Activated T-helper 1 cell treated with Interleukin-2 at 50 U/mL for 16 hours (primary cell): ENCODE measurements around the gene SLCO2A1.

Experiments
- DNase-seq: peaks from one replicate; pipeline ENCODE4 v3.0.0-alpha.2; 2020; ENCODE audit warnings: low read depth

The SLCO2A1 gene

GRCh38 chr3:134060561-134061385 is 31.0 kb upstream of the SLCO2A1 start:
- DNase-seq = no peak

- DNase-seq = no peak
Measured at GRCh38 chr3:134059671-134060560, 30.2 kb upstream of the SLCO2A1 start.

- DNase-seq = no peak
Measured at GRCh38 chr3:134059035-134059601, 29.4 kb upstream of the SLCO2A1 start.

- DNase-seq = no peak
Measured at GRCh38 chr3:134057654-134058110, 28.0 kb upstream of the SLCO2A1 start.

- DNase-seq = no peak
Measured at GRCh38 chr3:134057006-134057653, 27.4 kb upstream of the SLCO2A1 start.

GRCh38 chr3:134056464-134056891 is 26.8 kb upstream of the SLCO2A1 start:
- DNase-seq = no peak

- no peak for DNase-seq
Measured at GRCh38 chr3:134055661-134056060, 25.9 kb upstream of the SLCO2A1 start.

- DNase-seq = no peak
Measured at GRCh38 chr3:134054881-134055280, 25.2 kb upstream of the SLCO2A1 start.

- DNase-seq = no peak
Measured at GRCh38 chr3:134054231-134054630, 24.5 kb upstream of the SLCO2A1 start.

- no peak for DNase-seq
Measured at GRCh38 chr3:134052370-134052769, 22.6 kb upstream of the SLCO2A1 start.

GRCh38 chr3:134049676-134050075 is 20.0 kb upstream of the SLCO2A1 start:
- no peak for DNase-seq

GRCh38 chr3:134048278-134048996 is 18.7 kb upstream of the SLCO2A1 start:
- DNase-seq = no peak

- no peak for DNase-seq
Measured at GRCh38 chr3:134044459-134044858, 14.7 kb upstream of the SLCO2A1 start.

- no peak for DNase-seq
Measured at GRCh38 chr3:134040066-134040465, 10.3 kb upstream of the SLCO2A1 start.

- no peak for DNase-seq
Measured at GRCh38 chr3:134039161-134039862, 9.6 kb upstream of the SLCO2A1 start.

GRCh38 chr3:134038716-134039115 is 9.0 kb upstream of the SLCO2A1 start:
- DNase-seq = no peak

GRCh38 chr3:134038071-134038491 is 8.4 kb upstream of the SLCO2A1 start:
- DNase-seq = no peak

GRCh38 chr3:134037168-134037567 is 7.4 kb upstream of the SLCO2A1 start:
- DNase-seq = no peak

- no peak for DNase-seq
Measured at GRCh38 chr3:134036291-134036690, 6.6 kb upstream of the SLCO2A1 start.

- DNase-seq = no peak
Measured at GRCh38 chr3:134035836-134036235, 6.1 kb upstream of the SLCO2A1 start.
